HS-5 (cell line): Measurements from ENCODE around the gene MYO5A.
"Not testable (repeated sequence)": the region's sequence is repeated elsewhere in the genome, so short reads cannot be mapped to it uniquely, and the experiment has no call there.

Source experiments
- DNase-seq: peaks from one replicate; pipeline ENCODE4 v3.0.0-alpha.2; 2012; ENCODE audit warnings: low read depth

The MYO5A gene

DNA sequence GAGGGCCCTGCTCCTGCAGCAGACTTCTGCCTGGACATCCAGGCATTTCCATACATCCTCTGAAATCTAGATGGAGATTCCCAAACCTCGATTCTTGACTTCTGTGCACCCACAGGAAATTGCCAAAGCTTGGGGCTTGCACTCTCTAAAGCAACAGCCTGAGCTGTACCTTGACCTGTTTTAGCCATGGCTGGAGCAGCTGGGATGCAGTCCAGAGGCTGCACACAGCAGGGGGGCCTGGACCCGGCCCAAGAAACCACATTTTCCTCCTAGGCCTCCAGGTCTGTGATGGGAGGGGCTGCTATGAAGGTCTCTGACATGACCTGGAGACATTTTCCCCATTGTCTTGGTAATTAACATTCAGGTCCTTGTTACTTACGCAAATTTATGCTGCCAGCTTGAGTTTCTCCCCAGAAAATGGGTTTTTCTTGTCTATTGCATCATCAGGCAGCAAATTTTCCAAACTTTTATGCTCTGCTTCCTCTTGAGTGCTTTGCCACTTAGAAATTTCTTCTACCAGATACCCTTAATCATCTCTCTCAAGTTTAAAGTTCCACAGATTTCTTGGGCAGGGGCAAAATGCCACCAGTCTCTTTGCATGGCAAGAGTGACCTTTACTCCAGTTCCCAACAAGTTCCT, 11.8 kb upstream of the MYO5A start:
- DNase-seq, result no peak

DNA sequence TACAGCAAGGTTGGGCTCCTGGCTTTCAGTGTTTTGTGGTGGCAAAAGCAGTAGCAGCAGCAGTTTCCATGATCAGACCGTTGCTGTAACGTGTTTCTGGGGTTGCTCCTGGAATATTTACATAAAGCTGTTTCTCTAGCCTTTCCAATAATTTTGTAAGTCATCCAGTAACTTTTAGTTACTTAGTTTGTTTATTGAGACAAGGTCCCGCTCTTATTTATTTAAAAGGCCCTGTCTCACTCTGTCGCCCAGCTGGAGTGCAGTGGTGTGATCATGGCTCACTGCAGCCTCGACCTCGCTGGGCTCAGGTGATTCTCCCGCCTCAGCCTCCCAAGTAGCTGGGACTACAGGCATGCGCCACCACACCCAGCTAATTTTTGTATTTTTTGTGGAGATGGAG, 8.8 kb upstream of the MYO5A start:
- no peak for DNase-seq

GRCh38 chr15:52532427-52532826, 3.7 kb upstream of the MYO5A start:
- no peak for DNase-seq

- no peak for DNase-seq
Measured at GRCh38 chr15:52529940-52530339, 1.3 kb upstream of the MYO5A start.

- peak; percentile 15 for DNase-seq
Measured at GRCh38 chr15:52529341-52529924, 753 bp upstream of the MYO5A start.

DNA sequence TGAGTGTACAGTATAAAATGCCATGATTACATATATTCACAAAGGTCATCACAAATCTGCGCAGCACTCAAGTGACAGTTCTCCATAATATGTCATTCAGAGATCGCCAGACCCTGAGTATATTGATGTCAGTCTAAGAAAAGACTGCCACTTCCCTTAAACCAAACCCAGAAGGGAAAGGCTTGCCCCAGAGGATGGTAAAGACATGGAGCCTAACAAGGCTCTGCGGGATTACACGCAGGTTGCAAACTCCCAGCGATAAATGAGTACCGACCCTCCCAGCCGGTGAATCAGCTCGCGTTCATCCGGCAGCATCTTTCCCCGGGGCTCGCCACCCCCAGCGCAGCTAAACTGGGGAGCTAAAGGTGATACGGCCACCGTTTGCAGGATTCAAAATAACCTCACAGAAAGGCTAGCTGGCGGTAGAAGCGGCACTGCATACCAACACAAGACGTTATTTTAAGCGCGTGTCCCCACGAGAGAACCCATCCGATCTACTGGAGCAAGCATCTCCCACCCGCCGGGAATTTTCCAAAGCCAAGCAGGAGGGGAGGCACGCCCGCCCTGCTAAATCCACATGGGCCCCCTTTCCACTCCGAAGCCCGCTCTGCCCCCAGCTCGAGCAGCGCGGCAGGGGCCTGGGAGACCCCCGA, 643 bp downstream of the MYO5A start:
- DNase-seq, result peak; percentile 14

GRCh38 chr15:52527196-52527910, 1.3 kb downstream of the MYO5A start:
- no peak for DNase-seq

- DNase-seq, result no peak
Measured at GRCh38 chr15:52524223-52525136, 4.2 kb downstream of the MYO5A start.

DNA sequence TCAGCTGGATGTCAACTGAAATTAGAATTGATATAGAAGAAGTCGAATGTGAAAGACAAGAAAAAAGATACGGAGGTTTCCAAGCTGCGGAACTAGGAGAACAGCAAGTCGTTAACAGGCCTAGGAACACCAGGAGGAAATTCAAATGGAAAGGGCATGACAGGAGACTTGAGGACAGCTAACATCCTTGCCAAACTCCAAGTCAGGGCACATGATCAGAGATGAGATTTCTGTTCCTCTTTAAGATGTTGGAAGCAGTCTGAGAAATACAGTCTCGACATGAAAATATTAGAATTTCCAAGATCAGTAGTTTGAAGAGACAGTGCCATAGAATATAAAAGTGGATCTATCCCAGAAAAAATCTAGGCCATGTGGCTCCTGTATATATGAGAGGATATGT, 5.0 kb downstream of the MYO5A start:
- DNase-seq, result no peak

- DNase-seq, result peak; percentile 50
Measured at GRCh38 chr15:52523192-52523591, 5.5 kb downstream of the MYO5A start.

GRCh38 chr15:52521682-52522081, 7.0 kb downstream of the MYO5A start:
- no peak for DNase-seq

DNA sequence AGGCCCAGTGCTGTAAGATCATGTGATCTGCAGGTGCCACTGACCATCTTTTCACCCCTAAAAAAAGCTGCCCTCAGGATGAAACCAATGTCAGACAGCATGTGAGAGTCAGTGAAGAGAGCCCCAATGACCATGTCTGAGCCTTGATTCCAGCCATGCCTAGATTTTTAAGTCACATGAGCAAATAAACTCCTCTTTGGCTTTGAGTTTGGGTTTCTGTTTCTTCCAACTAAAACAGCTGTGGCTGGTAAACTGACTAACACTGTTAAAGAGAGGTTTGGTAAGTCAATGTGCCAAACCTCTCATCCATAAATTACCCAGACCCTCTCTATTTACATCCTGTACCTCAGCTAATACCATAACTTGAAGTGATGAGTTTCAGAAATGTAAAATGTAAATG, 8.3 kb downstream of the MYO5A start:
- no peak for DNase-seq

DNA sequence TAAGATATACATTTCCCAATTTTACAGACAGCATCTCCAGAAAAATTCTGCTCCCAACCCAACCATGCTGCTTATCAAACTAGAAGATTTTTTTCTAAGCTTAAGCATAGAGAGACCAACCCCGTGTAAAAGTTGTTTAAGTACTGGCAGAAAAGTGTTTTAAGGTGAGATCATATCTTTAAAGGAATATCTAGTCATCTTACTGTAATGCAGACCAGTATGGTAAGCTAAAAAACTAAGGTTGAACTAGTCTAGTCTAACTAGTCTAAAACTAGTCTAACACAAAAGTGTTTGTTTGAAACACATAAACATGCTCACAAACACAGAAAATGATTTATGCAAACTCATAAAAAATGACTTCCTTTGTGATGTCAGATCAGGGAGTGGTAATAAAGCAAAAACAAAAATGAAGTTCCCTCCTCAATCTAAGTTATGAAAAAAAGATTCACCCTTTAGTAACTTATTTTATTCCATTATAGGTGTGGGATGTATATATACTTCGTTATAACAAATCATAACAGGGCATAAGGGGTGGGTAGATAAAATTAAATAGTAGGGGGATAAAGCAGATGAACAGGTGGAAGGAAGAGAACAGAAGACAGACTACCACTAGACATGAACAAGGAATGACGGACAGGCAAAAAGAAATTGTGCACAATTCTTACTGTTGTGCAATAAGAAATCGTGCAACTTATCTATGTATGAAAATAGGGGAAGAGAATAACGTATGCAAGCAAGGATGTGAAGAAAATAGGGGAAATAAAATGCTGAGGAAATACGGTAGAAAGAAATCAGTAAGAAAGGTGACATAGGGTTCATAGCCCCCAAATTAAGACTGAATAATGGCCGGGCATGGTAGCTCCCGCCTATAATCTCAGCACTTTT, 10.0 kb downstream of the MYO5A start:
- no peak for DNase-seq

GRCh38 chr15:52517014-52517413, 11.7 kb downstream of the MYO5A start:
- DNase-seq, result no peak

- no peak for DNase-seq
Measured at GRCh38 chr15:52515343-52515742, 13.3 kb downstream of the MYO5A start.

DNA sequence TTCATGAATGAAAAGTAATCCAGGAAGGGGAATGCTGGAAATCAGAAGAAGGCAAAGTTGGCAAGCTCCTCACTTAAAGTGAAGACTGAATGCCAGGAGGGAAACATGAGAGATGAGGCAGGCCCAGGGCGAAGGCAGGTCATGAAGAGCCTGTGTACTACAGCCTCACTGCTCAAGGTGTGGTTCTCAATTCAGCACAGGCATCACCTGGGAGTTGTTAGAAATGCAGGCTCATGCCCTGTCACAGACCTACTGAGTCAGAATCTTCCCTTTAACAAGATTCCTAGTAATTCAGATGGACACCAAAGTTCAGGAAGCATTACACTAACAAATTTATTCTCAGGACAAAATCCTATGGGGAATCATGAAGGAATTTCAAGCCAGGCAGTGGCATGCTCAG, 14.2 kb downstream of the MYO5A start:
- DNase-seq, result no peak

DNA sequence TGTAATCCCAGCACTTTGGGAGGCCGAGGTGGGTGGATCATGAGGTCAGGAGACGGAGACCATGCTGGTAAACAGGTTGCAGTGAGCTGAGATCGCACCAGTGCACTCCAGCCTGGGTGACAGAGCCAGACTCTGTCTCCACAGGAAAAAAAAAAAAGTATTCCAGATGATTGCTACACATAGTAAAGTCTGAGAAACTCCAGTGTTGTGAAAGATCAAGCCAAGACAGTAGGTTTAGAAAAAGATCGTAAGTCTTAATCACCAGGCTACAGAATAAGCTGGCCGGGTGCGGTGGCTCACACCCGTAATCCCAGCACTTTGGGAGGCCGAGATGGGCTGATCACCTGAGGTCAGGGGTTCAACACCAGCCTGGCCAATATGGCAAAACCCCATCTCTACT, 15.8 kb downstream of the MYO5A start:
- DNase-seq, result not testable (repeated sequence)

DNA sequence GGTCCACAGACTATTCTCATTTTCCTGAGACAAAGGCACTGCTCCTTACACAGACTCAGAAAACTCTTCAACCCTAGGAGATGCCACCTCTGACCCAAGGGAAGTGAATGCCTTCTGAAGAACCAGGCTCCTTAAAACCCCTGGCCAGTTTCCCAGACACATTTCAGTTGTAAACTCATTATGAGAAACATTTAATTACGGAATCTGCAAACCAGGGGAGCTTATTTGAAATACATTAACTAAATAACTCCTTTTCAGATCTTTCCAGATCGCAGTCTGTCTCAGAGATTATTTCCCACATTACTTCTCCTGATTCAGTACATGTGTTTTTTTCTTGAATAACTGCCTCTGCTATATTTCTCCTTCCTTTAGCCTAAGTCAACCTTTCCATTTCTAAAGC, 17.6 kb downstream of the MYO5A start:
- no peak for DNase-seq

DNA sequence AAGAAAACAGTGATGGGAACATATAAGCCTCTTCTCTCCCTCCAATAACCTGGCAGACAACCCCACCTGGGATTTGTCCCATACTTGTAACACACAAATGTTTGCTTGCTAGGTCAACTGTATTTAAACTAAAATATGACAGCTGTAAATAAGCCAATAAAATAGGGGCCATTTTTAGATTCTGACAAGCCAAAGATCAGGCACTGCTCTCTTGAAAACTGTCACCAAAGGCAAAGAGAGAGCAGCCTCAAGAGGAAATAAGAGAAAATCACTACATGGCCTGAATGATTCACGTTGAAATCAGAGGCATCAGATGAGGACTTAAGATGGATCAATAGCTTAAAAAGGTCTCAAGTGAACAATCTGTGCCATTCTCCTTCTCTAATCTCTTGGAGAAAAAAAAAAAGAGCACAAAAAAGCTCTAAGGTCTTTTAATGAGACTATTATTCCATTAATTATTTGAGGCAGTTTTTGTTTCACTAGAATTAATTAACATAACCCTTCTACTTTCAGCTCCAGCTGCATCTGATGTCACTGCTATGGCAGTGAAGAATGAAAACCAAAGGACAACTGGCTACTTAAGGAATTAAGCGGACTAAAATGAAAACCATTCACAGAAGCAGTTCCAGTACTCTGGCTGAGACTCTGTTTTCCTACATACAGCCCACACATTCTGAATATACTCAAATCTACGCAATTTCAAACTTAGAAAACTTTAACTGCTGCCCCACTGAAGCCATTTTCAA, 19.0 kb downstream of the MYO5A start:
- DNase-seq, result no peak

GRCh38 chr15:52506549-52506948, 22.1 kb downstream of the MYO5A start:
- no peak for DNase-seq
